Measurements from ENCODE around the gene UHRF1.
"Not testable (repeated sequence)": the region's sequence is repeated elsewhere in the genome, so short reads cannot be mapped to it uniquely, and the experiment has no call there.

Gene UHRF1

DNA sequence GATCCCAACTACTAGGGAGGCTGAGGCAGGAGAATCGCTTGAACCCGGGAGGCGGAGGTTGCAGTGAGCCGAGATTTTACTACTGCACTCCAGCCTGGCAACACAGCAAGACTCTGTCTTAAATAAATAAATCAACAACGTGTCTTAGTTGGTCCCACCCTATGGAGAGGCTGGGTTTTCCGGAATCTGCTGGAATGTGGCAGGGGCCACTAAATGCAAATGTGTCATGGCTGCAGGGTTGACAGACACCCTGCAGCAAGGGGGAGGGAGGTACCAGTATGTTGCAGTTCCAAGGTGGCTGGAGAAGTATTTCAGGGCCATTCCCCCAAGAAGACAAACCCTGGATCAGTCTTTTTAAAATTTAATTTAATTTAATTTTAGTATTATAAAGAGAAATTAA lies 21.5 kb upstream of the UHRF1 start:
- H2AFZ ChIP-seq (ENCODE audit: low read depth, low read length); H3K4me2 ChIP-seq (ENCODE audit: low read length): not testable (repeated sequence)

DNA sequence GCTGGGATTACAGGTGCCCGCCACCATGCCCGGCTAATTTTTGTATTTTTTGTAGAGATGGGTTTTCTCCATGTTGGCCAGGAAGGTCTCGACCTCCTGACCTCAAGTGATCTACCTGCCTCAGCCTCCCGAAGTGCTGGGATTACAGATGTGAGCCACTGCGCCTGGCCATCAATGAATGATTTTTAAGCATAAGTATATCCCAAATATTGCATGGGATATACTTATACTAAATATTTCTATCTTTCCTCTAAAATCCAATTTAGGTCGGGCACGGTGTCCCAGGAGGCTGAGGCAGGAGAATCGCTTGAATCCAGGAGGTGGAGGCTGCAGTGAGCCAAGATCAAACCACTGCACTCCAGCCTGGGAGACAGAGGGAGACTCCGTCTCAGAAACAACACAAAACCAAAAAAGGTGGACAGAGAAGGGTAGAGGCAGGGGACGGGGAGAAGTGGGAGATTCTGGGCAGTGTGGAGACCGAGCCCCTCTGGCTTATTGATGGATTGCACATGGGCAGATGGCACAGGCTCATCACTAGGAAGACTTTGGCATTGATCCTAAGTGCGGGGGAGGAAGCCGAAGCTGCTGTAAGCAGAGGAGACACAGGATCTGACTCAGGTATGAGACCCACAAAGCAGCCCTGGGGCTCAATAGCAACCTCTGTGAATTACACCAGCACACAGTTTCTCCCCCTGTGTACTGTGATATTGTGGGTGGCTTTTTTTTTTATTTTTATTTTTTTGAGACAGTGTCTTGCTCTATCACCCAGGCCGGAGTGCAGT lies 20.1 kb upstream of the UHRF1 start:
- Histone ChIP-seq H3K9me3 (ENCODE audit: insufficient read depth, low read length) (no peaks in the 10 kb centered on the region), H3K27ac (ENCODE audit: low read length) (no peak overlapping the region), H3K36me3 (replicated peaks; ENCODE audit: low read depth, low read length) (no peaks in the 10 kb centered on the region), H3K4me2 (ENCODE audit: low read length) (no peak overlapping the region), H3K4me3 (ENCODE audit: low read length) (no peak overlapping the region), H3K4me1 (ENCODE audit: low read length) (no peaks in the 10 kb centered on the region), H3K79me2 (ENCODE audit: low read length) (no peaks in the 10 kb centered on the region), H4K20me1 (ENCODE audit: insufficient read depth, low read length) (no peaks in the 10 kb centered on the region), H3K9ac (ENCODE audit: low read length) (no peak overlapping the region), H2AFZ (ENCODE audit: low read depth, low read length) (no peak overlapping the region), H3K27me3 (ENCODE audit: low read depth, low read length) (0 out of 2 replicates have a peak, but pooled peaks cover 9% of the 10 kb centered on the region)
- TF ChIP-seq EZH2phosphoT487 (IDR thresholded peaks at IDR 0.05; ENCODE audit: low read depth) (no peak), CTCF (IDR thresholded peaks at IDR 0.05; ENCODE audit: low read depth, low read length) (no peak)

More for the DNA sequence above, 21.5 kb upstream of the UHRF1 start:
- not testable (repeated sequence) for H3K36me3 ChIP-seq (replicated peaks; ENCODE audit: low read depth, low read length); H3K9me3 ChIP-seq (ENCODE audit: insufficient read depth, low read length); H4K20me1 ChIP-seq (ENCODE audit: insufficient read depth, low read length); H3K27ac ChIP-seq (ENCODE audit: low read length); H3K79me2 ChIP-seq (ENCODE audit: low read length); H3K4me3 ChIP-seq (ENCODE audit: low read length); H3K9ac ChIP-seq (ENCODE audit: low read length); H3K27me3 ChIP-seq (ENCODE audit: low read depth, low read length); H3K4me1 ChIP-seq (ENCODE audit: low read length)

DNA sequence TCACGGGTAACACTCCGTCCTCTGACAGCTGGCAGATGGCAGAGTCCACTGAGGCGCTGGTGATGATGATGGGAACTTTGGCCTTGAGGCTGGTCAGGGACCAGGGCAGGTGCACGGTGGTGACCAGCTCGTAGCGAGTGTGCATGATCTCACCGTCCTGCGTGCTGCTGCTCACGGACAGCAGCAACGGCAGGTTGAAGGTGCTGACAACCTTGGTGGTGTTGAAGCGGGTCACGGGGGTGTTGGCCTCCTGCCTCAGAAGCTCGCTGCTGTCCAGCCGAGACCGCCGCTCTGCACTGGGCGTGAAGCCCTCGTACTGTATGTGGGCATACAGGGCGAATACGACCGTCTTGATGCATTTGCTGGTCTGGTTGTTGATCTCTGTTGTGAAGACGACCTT lies 18.2 kb upstream of the UHRF1 start:
- no peak overlapping the region for H3K4me3 ChIP-seq (ENCODE audit: low read length)
- no peak overlapping the region for H3K9ac ChIP-seq (ENCODE audit: low read length)
- H2AFZ ChIP-seq (ENCODE audit: low read depth, low read length) = no peak overlapping the region
- no peaks in the 10 kb centered on the region for H3K9me3 ChIP-seq (ENCODE audit: insufficient read depth, low read length)
- no peaks in the 10 kb centered on the region for H3K79me2 ChIP-seq (ENCODE audit: low read length)
- H3K27me3 ChIP-seq (ENCODE audit: low read depth, low read length) = 0 out of 2 replicates have a peak, but pooled peaks cover 9% of the 10 kb centered on the region
- TF ChIP-seq EZH2phosphoT487 (IDR thresholded peaks at IDR 0.05; ENCODE audit: low read depth) (no peak), CTCF (IDR thresholded peaks at IDR 0.05; ENCODE audit: low read depth, low read length) (no peak)
- H3K4me2 ChIP-seq (ENCODE audit: low read length) = no peak overlapping the region
- no peak overlapping the region for H3K27ac ChIP-seq (ENCODE audit: low read length)
- H3K36me3 ChIP-seq (replicated peaks; ENCODE audit: low read depth, low read length) = no peaks in the 10 kb centered on the region
- no peaks in the 10 kb centered on the region for H4K20me1 ChIP-seq (ENCODE audit: insufficient read depth, low read length)
- H3K4me1 ChIP-seq (ENCODE audit: low read length) = no peaks in the 10 kb centered on the region

GRCh38 chr19:4892962-4893361 lies 16.3 kb upstream of the UHRF1 start:
- H3K36me3 ChIP-seq (replicated peaks; ENCODE audit: low read depth, low read length); H3K27me3 ChIP-seq (ENCODE audit: low read depth, low read length); H2AFZ ChIP-seq (ENCODE audit: low read depth, low read length); H3K9ac ChIP-seq (ENCODE audit: low read length); H3K4me2 ChIP-seq (ENCODE audit: low read length); H3K4me3 ChIP-seq (ENCODE audit: low read length); H4K20me1 ChIP-seq (ENCODE audit: insufficient read depth, low read length); H3K79me2 ChIP-seq (ENCODE audit: low read length); H3K9me3 ChIP-seq (ENCODE audit: insufficient read depth, low read length); H3K4me1 ChIP-seq (ENCODE audit: low read length); H3K27ac ChIP-seq (ENCODE audit: low read length): not testable (repeated sequence)

GRCh38 chr19:4896372-4896771 lies 12.9 kb upstream of the UHRF1 start:
- Histone ChIP-seq H2AFZ (ENCODE audit: low read depth, low read length) (no peak overlapping the region), H3K9ac (ENCODE audit: low read length) (no peak overlapping the region), H3K27me3 (ENCODE audit: low read depth, low read length) (no peaks in the 10 kb centered on the region), H3K4me3 (ENCODE audit: low read length) (no peak overlapping the region), H3K4me1 (ENCODE audit: low read length) (peaks cover 3% of the 10 kb centered on the region; the same call in 1 of the 2 replicates), H3K27ac (ENCODE audit: low read length) (no peak overlapping the region), H3K4me2 (ENCODE audit: low read length) (no peak overlapping the region), H3K79me2 (ENCODE audit: low read length) (no peaks in the 10 kb centered on the region), H4K20me1 (ENCODE audit: insufficient read depth, low read length) (no peaks in the 10 kb centered on the region), H3K36me3 (replicated peaks; ENCODE audit: low read depth, low read length) (no peaks in the 10 kb centered on the region), H3K9me3 (ENCODE audit: insufficient read depth, low read length) (no peaks in the 10 kb centered on the region)
- TF ChIP-seq CTCF (IDR thresholded peaks at IDR 0.05; ENCODE audit: low read depth, low read length) (no peak), EZH2phosphoT487 (IDR thresholded peaks at IDR 0.05; ENCODE audit: low read depth) (no peak)
